Hepatocyte (in vitro differentiated cells): ENCODE results near the gene ZFHX3.

Experiments
- CTCF ChIP-seq: fragments of 200-600 bp; sonication (generic); IDR thresholded peaks from 2 replicates; pipeline ENCODE4 v1.5.1; 2016; ENCODE audit warnings: antibody characterized with exemption, mild to moderate bottlenecking; ENCODE audit not compliant: poor library complexity
- EZH2 ChIP-seq: fragments of 200-600 bp; sonication (generic); IDR thresholded peaks from 2 replicates; pipeline ENCODE4 v1.6.1; 2016; ENCODE audit warnings: antibody characterized with exemption, mild to moderate bottlenecking, borderline replicate concordance
- EZH2phosphoT487 ChIP-seq: fragments of 200-600 bp; sonication (generic); IDR thresholded peaks from one replicate; pipeline ENCODE4 v1.6.1; 2018; ENCODE audit warnings: antibody characterized with exemption, mild to moderate bottlenecking, low read depth, moderate library complexity; ENCODE audit not compliant: unreplicated experiment, severe bottlenecking

- no peak for TF ChIP-seq CTCF
- no peak for TF ChIP-seq EZH2
- no peak for TF ChIP-seq EZH2phosphoT487
These were observed 209.0 kb downstream of the ZFHX3 start for GRCh38 chr16:72838951-72839350.
